Transverse colon (tissue), 4 donors: ENCODE data around the gene ABHD12. TPM values are rescaled to one million over a fixed set of nuclear protein-coding genes. Genes with fewer than 3 reads are reported as not detected.

Experiments
- DNase-seq: peaks from one replicate; pipeline ENCODE4 v3.0.0-alpha.2; 2019
- H3K27ac ChIP-seq, 4 donors: fragments of 200-600 bp; sonication (generic); 2 replicates each; pipeline ENCODE4 v1.5.1; 2016 to 2018; ENCODE audit warnings: inconsistent platforms in 4 of 4
- H3K27me3 ChIP-seq: fragments of 200-600 bp; sonication (generic); 2 replicates; pipeline ENCODE4 v1.5.1; 2017; ENCODE audit warnings: inconsistent platforms
- H3K36me3 ChIP-seq, 4 donors: fragments of 200-600 bp; sonication (generic); 2 replicates each; pipeline ENCODE4 v1.5.1; 2017 to 2019; ENCODE audit warnings: inconsistent platforms in 4 of 4
- H3K4me1 ChIP-seq, 4 donors: fragments of 200-600 bp; sonication (generic); 2 replicates each; pipeline ENCODE4 v1.5.1; 2017 to 2020; ENCODE audit warnings: inconsistent platforms in 4 of 4
- H3K4me3 ChIP-seq, 4 donors: fragments of 200-600 bp; sonication (generic); 1 replicate in 1 of 4; 2 replicates in 3 of 4; pipeline versions ENCODE4 v1.5.1 to v1.6.1; 2017 to 2019; ENCODE audit warnings: inconsistent platforms in 4 of 4
- H3K9me3 ChIP-seq, 2 donors: fragments of 200-600 bp; sonication (generic); 2 replicates each; pipeline ENCODE4 v1.5.1; 2017 to 2019; ENCODE audit warnings: inconsistent platforms in 2 of 2
- EP300 ChIP-seq: sonication (generic); formaldehyde crosslinking; IDR thresholded peaks from one replicate; pipeline ENCODE4 v1.6.1; 2017; ENCODE audit warnings: antibody characterized with exemption, low read depth
- POLR2A ChIP-seq: fragments of 450-650 bp; IDR thresholded peaks from one replicate; pipeline ENCODE4 v1.6.1; 2016; ENCODE audit warnings: antibody characterized with exemption, mild to moderate bottlenecking, moderate library complexity
- POLR2AphosphoS5 ChIP-seq, 3 donors: sonication (generic); formaldehyde crosslinking; IDR thresholded peaks; one replicate each; pipeline ENCODE4 v1.6.1; 2016; ENCODE audit warnings: antibody characterized with exemption in 3 of 3
- WGBS, 2 donors: methylation state at CpG; one replicate each; pipeline ENCODE4 v1.1.5; 2018; ENCODE audit warnings: low coverage in 1 of 2; 5-methylcytosine and 5-hydroxymethylcytosine counted together
- in situ Hi-C, 4 donors: fragments of 200-750 bp; cut with MboI; loops; one replicate each; pipeline versions ENCODE4 v1.15.0 to v1.15.1; 2017; ENCODE audit warnings: low sequenced_read_pairs in 3 of 4, low pct_ligation_motif_present in 1 of 4, low pct_unique_long_range_greater_than_20kb in 1 of 4
- intact Hi-C: fragments of 100-400 bp; cut with DNase I; formaldehyde crosslinking; loops from one replicate; pipeline ENCODE4 v1.15.1; 2023; ENCODE audit warnings: low total_unique reads
- total RNA-seq, 4 donors: library from RNA; depleted of rRNA; stranded (reverse); fragments of >200 nt; gene quantifications; one replicate each; pipeline ENCODE4 v1.1.0, GENCODE V29; 2016
- TF ChIP-seq, protein P1 (sequence below), 5 experiments: fragments of 200-600 bp in 3 of 5; fragments of 450-650 bp in 2 of 5; sonication (generic) in 3 of 5; IDR thresholded peaks; 1 replicate in 2 of 5; 2 replicates in 3 of 5; pipeline ENCODE4 v1.5.1; 2016 to 2017; ENCODE audit warnings: antibody characterized with exemption in 5 of 5, inconsistent platforms in 3 of 5, mild to moderate bottlenecking in 2 of 5, moderate library complexity in 1 of 5

ABHD12 gene
- total RNA-seq, 4 donors from 2014 or later = 67.3 to 103 (median 73.4) TPM

DNA sequence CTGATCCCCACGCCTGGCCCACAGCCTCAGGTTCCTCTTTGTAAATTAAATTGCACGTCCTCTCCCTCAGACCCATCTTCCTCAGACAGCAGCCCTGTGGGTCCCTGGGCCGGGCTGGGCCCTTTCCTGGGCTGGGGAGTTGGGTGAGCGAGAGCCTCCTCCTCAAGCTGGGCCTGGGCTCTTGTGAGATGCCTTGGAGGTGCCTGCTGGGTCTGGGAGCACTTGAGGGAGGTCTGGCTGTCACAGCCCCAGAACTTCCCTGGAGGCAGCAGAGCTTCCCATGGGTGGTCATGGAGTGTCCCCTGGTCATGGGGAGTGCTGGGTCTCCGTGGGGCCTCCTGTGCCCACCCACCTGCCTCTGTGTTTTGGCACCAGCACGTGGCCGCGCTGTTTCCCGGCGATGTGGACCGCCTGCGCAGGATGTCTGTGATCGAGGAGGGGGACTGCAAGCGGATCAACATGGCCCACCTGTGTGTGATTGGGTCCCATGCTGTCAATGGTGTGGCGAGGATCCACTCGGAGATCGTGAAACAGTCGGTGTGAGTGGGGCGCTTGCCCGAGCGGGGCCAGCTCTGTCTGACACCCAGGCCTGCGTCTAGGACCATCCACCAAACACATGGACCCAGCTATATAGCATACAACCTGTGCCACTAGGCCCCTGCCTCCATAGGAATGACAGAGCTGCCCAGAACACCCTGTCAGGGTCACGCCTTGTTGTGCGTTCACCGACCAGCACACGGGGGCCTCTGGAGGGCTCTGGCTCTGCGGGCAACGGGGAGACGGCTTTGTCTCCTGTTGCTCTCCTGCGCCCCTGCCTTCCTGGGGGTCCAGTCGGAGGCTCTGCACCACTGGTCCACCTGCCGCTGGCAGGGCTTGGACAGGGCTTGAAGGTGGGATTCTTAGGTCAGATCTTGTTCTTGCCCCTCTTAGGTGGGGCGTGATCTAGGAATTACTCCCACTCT lies 109.8 kb downstream of the ABHD12 start:
- Histone ChIP-seq H3K9me3 (no peaks in the 10 kb centered on the region), H3K27ac (peak overlapping the region in 3 of 4 donors; percentile 13 to 31 (median 22)), H3K4me1 (peaks cover 0 to 3% (median 1%) of the 10 kb centered on the region in 4 donors), H3K36me3 (peaks cover 0 to 62% (median 13%) of the 10 kb centered on the region in 4 donors), H3K4me3 (no peak overlapping the region), H3K27me3 (no peaks in the 10 kb centered on the region)
- peak; percentile 7 for DNase-seq
- in situ Hi-C loops = loop anchor here in 1 of 4 donors (25.0 kb wide), 1 partner anchor 94 kb away; the partner anchor contains the start of gene ENTPD6
- 97% methylated on average over 24 of the region's 33 CpGs; no CpG with 5 or more reads in 1 of the 2 donors for WGBS, 2 donors
- intact Hi-C loops = no loop called here
- TF ChIP-seq, protein P1, sequence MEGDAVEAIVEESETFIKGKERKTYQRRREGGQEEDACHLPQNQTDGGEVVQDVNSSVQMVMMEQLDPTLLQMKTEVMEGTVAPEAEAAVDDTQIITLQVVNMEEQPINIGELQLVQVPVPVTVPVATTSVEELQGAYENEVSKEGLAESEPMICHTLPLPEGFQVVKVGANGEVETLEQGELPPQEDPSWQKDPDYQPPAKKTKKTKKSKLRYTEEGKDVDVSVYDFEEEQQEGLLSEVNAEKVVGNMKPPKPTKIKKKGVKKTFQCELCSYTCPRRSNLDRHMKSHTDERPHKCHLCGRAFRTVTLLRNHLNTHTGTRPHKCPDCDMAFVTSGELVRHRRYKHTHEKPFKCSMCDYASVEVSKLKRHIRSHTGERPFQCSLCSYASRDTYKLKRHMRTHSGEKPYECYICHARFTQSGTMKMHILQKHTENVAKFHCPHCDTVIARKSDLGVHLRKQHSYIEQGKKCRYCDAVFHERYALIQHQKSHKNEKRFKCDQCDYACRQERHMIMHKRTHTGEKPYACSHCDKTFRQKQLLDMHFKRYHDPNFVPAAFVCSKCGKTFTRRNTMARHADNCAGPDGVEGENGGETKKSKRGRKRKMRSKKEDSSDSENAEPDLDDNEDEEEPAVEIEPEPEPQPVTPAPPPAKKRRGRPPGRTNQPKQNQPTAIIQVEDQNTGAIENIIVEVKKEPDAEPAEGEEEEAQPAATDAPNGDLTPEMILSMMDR (IDR thresholded peaks at IDR 0.05) = no peak
- TF ChIP-seq EP300 (no peak), POLR2A (no peak), POLR2AphosphoS5 (IDR thresholded peaks at IDR 0.05) (no peak)

DNA sequence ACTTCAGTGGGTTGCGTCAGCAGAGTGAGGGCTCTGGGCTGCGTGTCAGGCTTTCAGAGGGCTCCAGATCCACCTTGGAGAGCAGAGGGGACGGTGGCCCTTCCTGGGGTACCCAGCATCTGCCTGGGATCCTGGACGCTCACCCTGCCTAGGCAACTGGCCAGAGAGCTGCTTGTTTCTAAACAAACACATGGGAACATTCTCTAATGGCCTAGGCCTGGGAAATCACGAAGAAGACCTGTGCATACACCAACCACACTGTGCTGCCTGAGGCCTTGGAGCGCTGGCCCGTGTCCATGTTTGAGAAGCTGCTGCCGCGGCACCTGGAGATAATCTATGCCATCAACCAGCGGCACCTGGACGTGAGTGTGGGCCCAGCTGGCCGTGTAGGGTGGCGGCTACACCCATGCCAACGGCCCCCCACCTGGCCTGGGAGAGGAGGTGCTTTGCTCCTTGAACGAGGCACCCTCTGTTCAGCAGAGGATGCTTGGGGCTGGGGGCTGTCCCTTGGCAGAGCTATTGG lies 110.5 kb downstream of the ABHD12 start:
- no peak overlapping the region for H3K4me3 ChIP-seq
- WGBS, 2 donors = 74% methylated on average over 15 of the region's 15 CpGs; no CpG with 5 or more reads in 1 of the 2 donors
- in situ Hi-C loops (loop anchor here in 1 of 4 donors (25.0 kb wide), 1 partner anchor 93 kb away; the partner anchor contains the start of gene ENTPD6), intact Hi-C loops (no loop called here)
- H3K27ac ChIP-seq = peak overlapping the region; percentile 22 to 46 (median 34)
- H3K9me3 ChIP-seq = no peaks in the 10 kb centered on the region
- DNase-seq = peak; percentile 29
- peaks cover 0 to 3% (median 1%) of the 10 kb centered on the region in 4 donors for H3K4me1 ChIP-seq
- H3K27me3 ChIP-seq = no peaks in the 10 kb centered on the region
- TF ChIP-seq, protein P1 (IDR thresholded peaks at IDR 0.05) = no peak
- peak in 1 of 3 donors; percentile 26 for TF ChIP-seq POLR2AphosphoS5 (IDR thresholded peaks at IDR 0.05)
- peaks cover 0 to 55% (median 14%) of the 10 kb centered on the region in 4 donors for H3K36me3 ChIP-seq

DNA sequence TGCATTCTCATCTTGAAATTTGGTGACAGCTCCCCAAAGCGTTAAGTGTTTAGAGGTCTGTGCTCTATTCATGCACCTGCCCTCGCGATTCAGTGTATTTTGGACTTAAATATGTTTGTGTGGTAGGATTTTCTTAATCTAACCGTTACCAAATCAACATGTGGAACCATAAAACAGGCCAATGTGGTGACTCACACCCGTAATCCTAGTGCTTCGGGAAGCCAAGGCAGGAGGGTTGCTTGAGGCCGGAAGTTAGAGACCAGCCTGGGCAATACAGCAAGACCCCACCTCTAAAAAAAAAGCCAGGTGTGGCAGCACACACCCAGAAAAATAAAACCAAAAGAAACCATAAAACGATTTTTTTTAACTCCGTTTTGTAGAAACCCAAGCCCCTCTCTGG lies 111.2 kb downstream of the ABHD12 start:
- no peaks in the 10 kb centered on the region for H3K27me3 ChIP-seq
- intact Hi-C loops = no loop called here
- DNase-seq = peak; percentile 16
- TF ChIP-seq POLR2A (no peak), EP300 (no peak)
- TF ChIP-seq, protein P1 (IDR thresholded peaks at IDR 0.05) = no peak
- H3K36me3 ChIP-seq = peaks cover 0 to 58% (median 17%) of the 10 kb centered on the region in 4 donors
- peaks cover 0 to 3% (median 1%) of the 10 kb centered on the region in 4 donors for H3K4me1 ChIP-seq
- WGBS, 2 donors = 67 to 77% methylated on average over 2 to 9 of the region's 9 CpGs
- in situ Hi-C loops = loop anchor here in 1 of 4 donors (25.0 kb wide), 1 partner anchor 92 kb away; the partner anchor contains the start of gene ENTPD6
- H3K27ac ChIP-seq = peak overlapping the region; percentile 18 to 46 (median 34)
- H3K4me3 ChIP-seq = no peak overlapping the region
- H3K9me3 ChIP-seq = no peaks in the 10 kb centered on the region
